GM21576 (cell line): ENCODE results near the gene NKD1.

Experiments
- ATAC-seq: cut with Tn5 transposase; IDR thresholded peaks from one replicate; pipeline ENCODE4 v1.9.1; 2021; ENCODE audit warnings: mild to moderate bottlenecking, moderate library complexity; ENCODE audit not compliant: unreplicated experiment

NKD1 gene

DNA sequence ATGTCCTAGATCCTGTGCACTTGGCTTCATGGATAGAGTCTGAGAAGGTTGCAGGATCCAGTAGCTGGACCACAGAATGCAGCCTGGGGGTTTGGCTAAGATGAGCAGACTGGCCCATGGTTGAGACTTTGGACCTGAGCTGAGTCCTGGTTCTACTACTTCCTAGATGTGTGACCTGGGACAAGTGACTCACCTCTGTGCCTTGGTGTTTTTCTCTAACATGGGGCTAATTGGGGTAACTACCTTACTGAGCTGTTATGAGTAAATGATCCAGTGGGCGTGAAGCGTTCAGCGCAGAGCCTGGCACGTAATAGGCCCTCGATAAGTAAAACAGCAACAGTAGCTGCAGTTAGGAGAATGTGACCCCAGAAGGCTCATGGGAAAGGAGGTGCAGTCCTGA, 94.2 kb downstream of the NKD1 start:
- no peak for ATAC-seq

DNA sequence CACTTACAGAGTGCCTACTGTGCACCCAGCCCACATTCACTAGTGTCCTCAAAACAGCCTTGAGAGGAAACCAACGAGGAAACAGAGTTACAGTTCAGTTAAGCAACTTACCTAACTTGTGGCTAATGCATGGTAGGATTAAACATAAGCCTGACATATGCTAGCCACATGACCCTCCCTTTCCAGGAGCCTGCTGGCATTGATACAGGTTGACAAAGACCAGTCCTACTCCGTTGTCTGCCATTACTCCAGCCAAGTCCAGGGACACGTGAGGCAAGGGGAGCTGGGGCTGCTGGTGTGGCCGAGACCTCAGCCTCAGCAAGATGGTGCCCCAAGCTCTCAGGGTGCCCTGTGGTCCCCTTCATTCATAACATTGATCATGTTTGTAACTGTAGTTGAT, 95.0 kb downstream of the NKD1 start:
- ATAC-seq, result no peak

DNA sequence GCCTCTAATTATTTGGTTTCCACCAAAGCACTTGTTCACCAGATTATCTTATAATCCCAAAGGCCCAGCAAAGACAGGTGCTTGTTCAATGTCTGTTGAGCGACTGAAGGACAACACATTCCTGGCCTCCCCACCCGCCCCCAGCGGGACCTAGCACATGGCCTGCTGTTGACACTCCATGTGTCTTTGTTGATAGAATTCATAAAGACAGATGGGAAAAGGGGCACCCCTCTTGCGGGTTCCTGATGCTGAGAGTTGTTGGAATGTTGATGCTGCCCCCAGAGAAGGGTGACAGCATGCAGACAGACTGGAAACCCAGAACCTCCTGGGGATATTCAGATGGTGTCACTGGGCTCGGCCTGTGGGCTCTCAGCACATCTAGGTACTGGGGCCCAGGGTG, 96.0 kb downstream of the NKD1 start:
- no peak for ATAC-seq

GRCh38 chr16:50644729-50645128, 96.5 kb downstream of the NKD1 start:
- ATAC-seq, result no peak

DNA sequence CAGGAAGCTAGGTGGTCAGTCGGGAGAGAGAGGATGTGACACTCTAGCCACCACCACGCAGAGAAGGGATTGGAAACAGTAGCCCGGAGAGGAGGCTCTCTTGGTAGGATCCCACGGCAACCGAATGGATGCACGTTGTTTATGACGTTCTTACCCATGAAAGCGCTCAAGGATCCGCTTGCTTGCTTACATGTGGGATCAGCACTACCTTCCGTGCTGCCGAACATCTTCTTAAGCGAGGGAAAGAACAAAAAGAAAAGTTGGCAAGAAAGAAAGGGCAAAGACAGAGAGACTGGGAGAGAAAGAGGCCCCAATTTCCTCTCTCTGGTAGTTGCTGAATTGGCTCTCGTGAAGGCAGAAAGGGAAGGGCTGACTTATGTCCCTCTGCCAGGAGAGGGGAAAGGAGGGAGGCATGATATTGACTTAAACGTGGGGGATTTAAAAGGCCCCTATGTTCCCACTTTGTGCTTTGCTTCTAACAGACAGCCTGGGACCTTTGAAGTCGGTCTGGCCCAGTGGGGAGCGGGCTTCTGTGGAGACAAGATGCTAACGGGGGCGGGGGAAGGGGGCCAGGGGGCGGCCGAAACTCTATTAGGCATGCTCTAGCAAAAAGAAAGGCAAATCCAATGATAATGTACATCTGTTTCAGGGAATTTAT, 97.5 kb downstream of the NKD1 start:
- ATAC-seq, result no peak

DNA sequence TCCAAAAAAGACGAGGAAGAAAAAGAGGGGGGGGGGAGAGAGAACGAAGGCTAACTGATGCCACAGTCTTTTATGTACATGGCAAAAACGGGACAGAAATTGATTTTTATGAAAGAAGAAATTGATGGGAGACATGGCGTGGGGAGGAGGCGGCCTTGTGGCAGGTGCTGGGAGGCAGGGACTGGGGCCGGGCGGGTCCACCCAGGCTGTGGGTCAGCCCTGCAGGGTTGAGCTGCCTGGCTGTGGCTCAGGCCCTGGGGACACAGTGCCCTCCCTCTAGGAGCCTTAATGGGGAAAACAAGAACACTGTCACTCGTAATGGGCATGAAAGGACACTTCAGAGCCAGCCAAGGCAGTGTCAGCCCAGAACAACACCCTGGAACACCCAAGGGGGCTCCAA, 98.1 kb downstream of the NKD1 start:
- no peak for ATAC-seq

- ATAC-seq, result no peak
These were observed 103.7 kb downstream of the NKD1 start for GRCh38 chr16:50651835-50652438.

DNA sequence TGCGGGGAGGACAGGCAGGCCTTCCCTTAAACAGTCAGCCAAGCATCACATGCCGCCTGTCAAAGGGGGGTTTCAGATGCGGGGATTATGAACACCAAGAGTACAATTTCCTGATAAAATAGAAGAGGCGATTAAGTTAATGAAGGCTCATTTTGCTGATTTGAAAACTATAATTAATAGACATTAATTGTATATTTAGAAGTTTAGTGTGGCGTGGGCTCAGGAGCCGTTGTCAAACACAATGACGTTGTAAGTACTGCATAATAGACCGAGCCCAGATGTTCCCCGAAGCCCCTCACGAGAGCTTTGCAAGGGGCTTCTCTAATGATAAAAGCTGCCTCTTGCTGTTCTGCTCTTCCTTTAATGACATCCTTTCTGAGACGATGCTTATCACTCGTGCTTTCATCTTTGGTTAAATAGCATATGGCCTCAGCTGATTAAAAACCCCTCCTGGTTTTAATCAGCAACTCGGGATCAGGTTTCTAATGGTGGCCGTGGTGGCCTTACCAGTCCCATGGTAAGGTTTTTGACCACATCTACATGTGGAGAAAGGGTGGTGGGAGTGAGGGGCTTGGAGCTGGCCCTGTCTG, 104.7 kb downstream of the NKD1 start:
- ATAC-seq, result no peak

DNA sequence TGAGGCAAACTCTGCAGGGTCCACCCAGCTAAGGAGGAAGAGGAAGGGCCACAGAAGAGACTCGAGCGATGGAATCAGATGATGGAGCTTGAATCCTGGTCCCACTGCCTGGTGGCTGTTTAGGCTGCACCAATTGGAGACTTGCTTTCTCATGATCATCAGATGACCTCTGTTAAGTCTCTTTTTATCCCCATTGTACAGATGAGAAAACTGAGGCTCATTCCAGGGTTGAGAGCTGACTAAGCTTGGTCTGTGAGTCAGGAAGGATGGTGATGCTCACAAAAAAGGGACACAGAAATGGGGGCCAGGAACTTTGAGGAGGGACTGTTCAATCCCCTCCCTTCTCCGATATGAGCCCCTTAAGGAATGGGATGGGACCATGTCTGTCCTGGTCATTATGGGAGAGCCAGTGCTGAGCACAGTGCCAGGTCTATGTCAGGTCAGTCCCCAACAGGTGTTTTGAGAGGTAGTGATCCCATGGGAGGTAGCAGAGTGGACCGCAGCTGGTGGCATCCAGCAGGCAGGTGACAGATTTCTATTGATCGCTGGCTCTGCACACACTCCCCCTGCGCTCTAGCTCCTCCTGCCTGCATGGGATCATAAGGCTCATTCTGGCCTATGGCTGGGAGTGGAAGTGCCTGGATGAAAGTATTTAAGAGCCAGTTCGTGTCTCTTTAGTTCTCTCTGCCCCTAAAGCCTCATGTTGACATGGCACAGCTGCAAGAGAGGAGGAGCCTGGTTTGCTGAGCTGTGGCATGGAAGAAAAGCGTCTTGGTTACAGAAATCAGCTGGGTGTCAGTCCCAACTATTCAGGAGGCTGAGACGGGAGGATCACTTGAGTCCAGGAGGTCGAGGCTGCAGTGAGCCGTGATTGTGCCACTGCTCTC, 105.7 kb downstream of the NKD1 start:
- no peak for ATAC-seq

DNA sequence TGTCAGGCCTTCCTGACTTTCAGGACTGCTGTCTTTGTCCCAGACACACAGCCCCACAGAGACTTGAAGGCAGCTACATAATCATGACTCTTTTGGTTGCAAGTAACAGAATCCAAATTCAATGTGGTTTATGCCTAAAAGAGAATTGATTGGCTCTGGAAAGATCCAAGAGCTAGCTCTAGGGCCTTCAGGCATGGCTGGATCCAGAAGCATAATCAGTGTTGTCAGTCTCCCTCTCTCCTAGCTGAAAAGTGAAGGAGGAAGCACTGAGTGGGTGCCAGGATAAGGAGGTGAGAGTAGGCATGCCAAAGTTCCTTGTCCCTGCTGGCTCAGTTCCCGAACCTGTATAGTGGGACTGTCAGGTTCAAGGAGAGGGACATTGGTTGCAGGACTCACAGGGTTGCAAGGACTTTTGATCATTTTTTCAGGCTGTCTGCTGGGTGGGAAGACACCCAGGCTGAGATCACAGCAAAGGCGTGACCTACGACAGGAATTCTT, 107.4 kb downstream of the NKD1 start:
- no peak for ATAC-seq

GRCh38 chr16:50657241-50657640, 109.0 kb downstream of the NKD1 start:
- no peak for ATAC-seq

GRCh38 chr16:50659806-50660205, 111.6 kb downstream of the NKD1 start:
- ATAC-seq, result no peak

DNA sequence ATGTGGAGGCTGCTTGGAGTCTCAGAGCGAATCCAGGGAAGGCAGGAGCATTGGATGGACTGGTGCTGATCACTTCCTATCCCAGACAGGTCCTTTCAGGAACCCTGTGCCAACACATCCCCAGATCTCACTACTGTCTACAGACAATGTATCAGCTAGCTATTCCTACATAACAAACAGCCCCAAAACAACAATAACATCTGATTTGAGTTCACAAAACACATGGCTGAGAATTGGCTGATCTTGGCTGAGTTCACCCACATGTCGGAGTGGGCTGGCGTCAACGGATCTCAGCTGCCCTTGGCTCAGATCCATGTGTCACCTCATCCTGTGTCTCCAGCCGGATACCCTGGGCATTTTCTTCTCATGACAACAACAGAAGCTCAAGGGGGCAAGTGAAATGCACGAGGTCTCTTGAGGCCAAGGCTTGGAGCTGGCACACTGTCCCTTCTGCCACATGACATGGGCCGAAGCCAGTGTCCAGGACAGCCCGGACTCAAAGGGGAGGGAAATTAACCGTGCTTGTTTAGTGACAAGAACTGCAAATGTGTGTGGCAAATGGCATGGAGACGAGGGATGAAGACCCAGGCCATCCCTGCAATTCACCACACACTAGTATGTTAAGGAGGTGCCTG, 114.2 kb downstream of the NKD1 start:
- ATAC-seq, result no peak

DNA sequence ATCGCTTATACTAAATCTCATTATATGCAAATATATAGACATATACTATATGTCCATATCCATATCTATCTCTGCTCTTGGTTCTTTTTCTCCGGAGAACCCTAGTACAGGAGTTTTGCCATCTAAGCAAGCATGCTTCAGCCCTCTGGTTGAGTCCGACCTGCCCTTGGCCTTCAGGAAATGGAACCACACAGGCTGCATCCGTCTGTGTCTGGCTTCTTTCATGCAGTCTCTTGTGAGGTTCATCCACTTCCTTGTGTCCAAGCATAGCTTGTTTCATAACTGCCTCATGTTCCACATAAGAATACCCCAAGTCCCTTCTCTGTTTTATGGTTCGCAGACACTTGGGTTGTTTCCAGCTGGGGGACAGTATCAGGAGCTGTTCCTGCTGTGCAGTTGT, 116.1 kb downstream of the NKD1 start:
- no peak for ATAC-seq

DNA sequence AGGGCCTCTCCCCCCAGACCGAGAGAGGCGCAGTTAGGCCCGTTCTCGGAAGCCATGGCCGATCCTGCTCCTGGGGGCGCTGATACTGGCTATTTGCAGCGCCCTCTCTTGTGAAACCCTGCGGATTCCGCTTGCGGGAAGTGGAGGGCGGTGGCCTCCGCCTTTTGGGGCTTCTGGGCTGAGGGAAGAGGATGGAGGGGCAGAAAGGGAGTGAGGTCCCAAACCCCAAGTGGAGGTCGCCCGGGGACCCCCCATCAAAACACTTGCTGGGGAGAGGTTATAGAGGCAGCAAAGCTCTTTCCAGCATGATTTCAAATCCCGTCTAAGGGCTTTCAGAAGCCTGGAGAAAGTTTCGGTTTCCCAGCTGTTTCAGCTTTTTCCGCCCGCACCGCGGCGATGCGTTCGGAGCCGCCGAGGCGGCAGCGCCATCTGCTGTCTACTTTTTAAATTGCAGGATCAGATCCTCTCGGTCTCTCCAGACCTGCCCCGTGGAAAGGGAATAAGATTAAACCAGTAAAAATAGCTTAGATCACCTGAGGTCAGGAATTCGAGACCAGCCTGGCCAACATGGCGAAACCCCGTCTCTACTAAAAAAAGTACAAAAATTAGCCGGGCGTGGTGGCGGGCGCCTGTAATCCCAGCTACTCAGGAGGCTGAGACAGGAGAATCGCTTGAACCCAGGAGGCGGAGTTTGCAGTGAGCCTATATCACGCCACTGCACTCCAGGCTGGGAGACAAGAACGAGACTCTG, 117.1 kb downstream of the NKD1 start:
- no peak for ATAC-seq

DNA sequence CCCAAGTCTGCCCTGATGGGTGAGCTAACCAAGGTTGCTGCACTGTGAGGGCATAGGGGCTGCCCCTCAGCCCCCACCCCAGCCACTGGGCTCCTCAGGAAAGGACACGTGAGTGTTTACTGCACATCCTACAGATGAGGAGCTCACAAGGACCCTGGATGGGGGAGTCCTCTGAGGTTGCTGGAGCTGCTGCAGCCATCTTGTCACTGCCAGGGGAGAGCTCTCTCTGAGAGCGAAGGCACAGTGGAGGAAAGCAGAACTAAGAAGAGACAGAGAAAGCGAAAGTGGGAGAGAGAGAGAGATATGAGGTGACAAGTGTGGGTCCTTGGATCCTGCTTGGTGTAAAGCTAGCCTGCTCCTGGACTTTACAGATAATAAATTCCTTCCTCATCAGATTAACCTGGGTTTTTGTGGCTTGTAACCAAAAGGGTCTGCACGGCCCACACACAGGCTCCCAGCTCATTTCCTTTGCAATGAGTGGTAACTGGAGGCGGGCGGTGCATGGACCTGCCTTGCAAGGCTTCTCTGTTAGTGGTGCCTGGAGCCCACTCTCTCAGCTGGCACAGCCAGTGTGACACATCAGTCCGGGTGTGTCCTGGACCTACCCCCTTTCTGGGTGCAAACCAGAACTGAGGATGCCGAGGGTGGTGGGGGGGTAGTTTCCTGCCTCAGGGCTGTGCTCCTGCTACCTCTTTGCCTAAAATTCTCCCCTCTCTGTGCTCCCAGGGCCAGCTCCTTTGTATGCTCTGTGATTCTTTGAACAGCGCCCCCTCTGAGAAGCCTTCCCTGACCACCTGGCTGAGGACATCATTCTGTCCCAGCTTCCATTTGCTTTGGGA, 118.7 kb downstream of the NKD1 start:
- peak; percentile 86 for ATAC-seq

DNA sequence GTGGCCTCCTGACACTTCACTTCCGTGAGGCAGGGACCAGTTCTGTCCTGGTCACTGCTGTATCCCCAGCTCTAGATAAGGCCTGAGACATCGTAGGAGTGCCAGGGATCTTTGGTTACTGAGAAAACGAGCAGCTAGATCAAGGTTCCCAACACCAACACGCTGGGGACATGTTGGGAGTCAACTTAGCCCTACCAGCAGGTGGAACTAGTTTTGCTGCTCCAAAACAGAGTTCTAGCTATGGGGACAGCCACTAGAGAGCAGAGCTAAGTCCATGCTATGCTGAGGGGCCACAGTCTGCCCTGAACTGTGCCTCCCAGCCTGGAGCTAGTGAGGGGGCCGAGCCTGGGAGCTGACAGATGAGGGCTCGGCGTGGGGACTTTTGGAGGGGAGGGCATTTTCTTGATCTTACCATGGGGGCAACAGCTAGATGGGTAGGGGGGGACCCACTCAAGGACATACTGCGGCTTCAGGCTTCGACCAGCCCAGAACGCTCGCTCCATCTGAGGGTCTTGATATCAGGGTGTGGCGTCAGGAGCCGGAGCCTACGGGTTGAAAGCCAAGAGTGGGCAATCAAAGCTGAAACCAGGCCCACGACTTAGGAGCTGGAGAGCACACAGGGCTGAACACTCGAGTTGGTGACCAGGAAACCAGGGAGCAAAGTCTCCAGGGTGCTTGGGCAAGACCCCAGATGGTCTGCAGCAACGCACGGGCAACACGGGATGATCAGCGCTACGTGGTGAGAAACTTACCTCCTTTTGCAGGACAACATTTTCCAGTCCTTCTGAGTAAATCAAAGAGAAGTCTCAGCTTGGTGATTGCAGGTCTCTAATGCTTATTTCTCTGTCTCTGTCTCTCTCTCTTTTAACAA, 119.5 kb downstream of the NKD1 start:
- ATAC-seq, result no peak

DNA sequence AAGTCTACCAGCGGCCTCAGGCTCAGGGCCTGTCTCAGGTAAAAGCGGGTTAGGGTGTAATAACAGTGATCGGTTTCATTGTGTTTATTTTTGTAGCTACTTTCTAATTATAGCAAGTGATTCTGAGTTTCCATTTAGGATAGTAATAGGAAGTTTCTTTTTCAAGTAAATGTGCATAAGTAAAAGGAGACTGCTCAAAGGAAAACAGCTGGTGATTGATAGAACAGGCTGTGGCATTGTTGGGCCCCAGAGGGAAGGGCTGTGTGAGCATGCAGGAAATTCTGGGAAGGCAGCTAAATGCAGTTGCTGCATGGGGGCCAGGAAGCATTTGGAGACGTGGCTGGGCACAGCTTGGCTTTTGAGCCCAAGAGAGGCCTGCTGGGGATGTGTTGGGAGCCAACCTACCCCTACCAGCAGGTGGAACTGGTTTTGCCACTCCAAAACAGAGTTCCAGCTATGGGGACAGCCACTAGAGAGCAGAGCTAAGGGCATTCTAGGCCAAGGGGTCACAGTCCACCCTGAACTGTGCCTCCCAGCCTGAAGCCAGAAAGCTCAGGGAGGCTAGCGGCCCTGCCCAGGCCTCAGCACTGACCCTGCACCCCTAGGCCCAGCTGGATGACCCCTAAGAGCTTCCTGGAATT, 120.3 kb downstream of the NKD1 start:
- ATAC-seq, result no peak
